GM06990 (cell line): ENCODE data around the gene USP10.

ENCODE experiments used
- DNase-seq: peaks from one replicate; pipeline ENCODE4 v3.0.0-alpha.2; 2011; ENCODE audit not compliant: insufficient read length; ENCODE audit errors: extremely low read depth
- H3K27me3 ChIP-seq: replicated peaks from 2 replicates; pipeline ENCODE4 v1.6.0; 2011; ENCODE audit warnings: low read length; ENCODE audit not compliant: control insufficient read depth, insufficient read depth
- H3K36me3 ChIP-seq: 2 replicates; pipeline ENCODE4 v1.5.1; 2011; ENCODE audit warnings: low read length; ENCODE audit not compliant: control insufficient read depth, insufficient read depth
- H3K4me3 ChIP-seq: replicated peaks from 2 replicates; pipeline ENCODE4 v1.5.1; 2011; ENCODE audit warnings: low read depth, mild to moderate bottlenecking, control low read depth, low read length
- TF ChIP-seq, protein P1 (sequence below): IDR thresholded peaks from 2 replicates; pipeline ENCODE4 v1.5.1; 2011; ENCODE audit warnings: low read length, control low read depth, mild to moderate bottlenecking, inconsistent platforms; ENCODE audit not compliant: insufficient read depth, poor library complexity, severe bottlenecking

USP10 gene

GRCh38 chr16:84816485-84816884 lies 116.7 kb downstream of the USP10 start:
- DNase-seq, result no peak
- Histone ChIP-seq H3K36me3 (no peaks in the 10 kb centered on the region), H3K4me3 (no peak overlapping the region), H3K27me3 (no peaks in the 10 kb centered on the region; the same call in none of the 2 replicates)
- TF ChIP-seq, protein P1, sequence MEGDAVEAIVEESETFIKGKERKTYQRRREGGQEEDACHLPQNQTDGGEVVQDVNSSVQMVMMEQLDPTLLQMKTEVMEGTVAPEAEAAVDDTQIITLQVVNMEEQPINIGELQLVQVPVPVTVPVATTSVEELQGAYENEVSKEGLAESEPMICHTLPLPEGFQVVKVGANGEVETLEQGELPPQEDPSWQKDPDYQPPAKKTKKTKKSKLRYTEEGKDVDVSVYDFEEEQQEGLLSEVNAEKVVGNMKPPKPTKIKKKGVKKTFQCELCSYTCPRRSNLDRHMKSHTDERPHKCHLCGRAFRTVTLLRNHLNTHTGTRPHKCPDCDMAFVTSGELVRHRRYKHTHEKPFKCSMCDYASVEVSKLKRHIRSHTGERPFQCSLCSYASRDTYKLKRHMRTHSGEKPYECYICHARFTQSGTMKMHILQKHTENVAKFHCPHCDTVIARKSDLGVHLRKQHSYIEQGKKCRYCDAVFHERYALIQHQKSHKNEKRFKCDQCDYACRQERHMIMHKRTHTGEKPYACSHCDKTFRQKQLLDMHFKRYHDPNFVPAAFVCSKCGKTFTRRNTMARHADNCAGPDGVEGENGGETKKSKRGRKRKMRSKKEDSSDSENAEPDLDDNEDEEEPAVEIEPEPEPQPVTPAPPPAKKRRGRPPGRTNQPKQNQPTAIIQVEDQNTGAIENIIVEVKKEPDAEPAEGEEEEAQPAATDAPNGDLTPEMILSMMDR, result no peak

DNA sequence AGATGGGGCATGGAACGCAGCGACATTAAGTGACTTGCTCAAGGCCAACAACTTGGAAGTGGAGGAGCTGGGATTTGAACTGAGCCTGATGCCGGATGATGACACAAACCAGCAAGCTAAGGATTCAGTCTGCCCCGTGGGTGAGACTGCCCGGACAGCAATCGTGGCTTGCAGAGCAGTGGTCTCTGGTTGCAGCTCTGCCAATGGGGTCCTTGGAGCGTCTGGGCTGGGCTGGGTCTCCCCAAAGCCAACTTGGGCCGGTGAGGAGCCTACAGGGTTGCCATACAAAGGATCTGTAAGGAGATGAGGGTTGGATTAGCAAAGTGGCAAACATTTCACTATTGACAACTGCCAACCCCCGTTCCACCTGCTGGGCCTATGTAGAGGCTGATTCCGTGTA lies 117.4 kb downstream of the USP10 start:
- no peak overlapping the region for H3K4me3 ChIP-seq
- no peak for DNase-seq
- TF ChIP-seq, protein P1, result no peak
- H3K36me3 ChIP-seq, result no peaks in the 10 kb centered on the region
- H3K27me3 ChIP-seq, result no peaks in the 10 kb centered on the region; the same call in none of the 2 replicates

DNA sequence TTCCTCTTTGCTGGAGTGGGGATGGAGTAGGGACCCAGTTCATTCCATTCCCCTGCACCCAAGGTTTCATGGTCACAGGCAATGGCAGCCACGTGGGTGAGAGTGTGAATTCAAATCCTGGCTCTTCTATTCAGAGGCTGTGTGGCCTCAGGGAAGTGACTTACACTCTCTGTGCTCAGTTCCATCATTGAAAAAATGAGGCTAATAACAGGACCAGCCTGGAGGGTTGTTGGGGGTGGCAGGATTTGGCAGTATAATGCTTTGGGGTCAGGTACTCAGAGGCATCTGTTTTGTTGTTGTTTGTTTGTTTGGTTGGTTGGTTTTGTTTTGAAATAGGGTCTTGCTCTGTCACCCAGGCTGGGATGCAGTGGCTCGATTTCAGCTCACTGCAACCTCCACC lies 117.8 kb downstream of the USP10 start:
- Histone ChIP-seq H3K4me3 (no peak overlapping the region), H3K36me3 (no peaks in the 10 kb centered on the region), H3K27me3 (no peaks in the 10 kb centered on the region; the same call in none of the 2 replicates)
- TF ChIP-seq, protein P1, result no peak
- no peak for DNase-seq

GRCh38 chr16:84818133-84818532 lies 118.3 kb downstream of the USP10 start:
- TF ChIP-seq, protein P1, result no peak
- Histone ChIP-seq H3K36me3 (no peaks in the 10 kb centered on the region), H3K27me3 (peaks cover 2% of the 10 kb centered on the region), H3K4me3 (no peak overlapping the region)
- no peak for DNase-seq

DNA sequence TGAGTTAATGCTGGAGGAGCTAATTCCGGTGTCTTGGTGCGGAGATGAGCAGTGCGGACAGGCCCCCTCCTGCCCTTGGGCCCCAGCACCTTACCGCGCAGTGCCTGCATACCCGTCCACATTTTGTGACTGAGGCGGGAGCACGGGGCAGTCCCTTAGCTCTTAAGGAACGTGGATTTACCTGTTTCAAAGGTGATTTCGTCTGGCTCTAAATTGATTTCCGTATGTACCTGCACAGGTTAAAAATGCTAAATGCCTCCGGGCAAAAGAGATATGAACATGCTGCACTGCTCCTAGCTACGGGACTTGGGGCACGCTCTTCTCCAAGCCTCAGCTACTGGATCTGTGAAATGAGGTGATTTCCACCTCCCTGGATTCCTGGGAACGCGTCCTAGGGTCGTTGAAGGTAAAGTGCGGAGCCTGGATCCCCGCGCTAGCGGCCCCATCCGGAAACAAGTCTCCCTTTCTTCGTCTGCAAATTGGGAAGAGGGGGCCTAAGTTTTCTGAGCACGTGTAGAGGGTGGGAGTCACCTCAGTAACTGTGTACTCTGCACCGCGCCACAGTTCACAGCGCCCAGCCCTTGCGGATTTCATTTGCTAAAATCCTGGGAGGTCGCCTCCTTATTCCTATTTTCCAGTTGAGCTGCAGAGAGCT lies 119.3 kb downstream of the USP10 start:
- TF ChIP-seq, protein P1, result no peak
- Histone ChIP-seq H3K36me3 (no peaks in the 10 kb centered on the region), H3K27me3 (peaks cover 2% of the 10 kb centered on the region), H3K4me3 (no peak overlapping the region)
- DNase-seq, result no peak
